ENCODE results near the gene WDTC1. TPM values are rescaled to one million over a fixed set of nuclear protein-coding genes. Genes with fewer than 3 reads are reported as not detected.

The WDTC1 gene
- total and polyA plus RNA-seq, 2 of the 13 experiments (the other 11 are each of a cell fraction or from before 2014, with no cell fraction given): 5.5 TPM

DNA sequence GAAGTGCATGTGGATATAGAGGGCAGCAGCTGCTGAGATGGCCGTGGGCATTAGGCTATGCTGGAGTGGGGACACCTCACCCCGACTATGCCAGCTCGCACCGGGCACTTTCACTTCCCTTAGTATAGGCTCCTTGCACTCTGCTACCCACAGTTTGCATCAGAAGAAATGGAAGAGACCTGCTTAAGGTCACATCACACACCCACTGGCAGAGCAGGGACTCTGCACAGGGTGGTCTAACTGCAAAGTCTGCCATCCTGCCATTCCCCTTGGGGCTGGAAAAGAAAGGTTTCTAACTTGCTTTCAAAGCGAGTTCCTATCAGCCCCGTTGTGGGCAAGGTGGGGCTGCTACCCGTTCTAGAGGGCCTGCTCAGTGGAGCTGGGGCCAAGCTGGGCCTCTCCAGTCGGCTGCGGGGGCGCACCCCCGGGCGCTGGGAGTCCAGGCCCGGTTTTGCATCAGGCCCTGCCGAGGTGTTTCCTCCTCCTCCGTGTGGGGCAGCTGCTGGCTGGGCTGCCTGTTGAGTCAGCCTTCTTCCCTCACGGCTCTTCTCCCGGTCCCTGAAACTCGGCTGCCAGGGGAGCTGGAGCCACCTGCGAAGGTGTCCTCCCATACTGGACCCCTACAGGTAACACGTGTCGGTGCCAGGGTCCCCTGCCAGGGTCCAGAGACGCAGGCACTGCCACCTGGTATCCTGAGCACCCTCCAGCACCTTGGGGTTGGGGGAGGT lies 107.3 kb downstream of the WDTC1 start, which contains the start of gene SYTL1 (continued):
- TF ChIP-seq NCOA5 (CRISPR knock-in tag; IDR thresholded peaks at IDR 0.05) (no peak), MED1 (CRISPR knock-in tag; IDR thresholded peaks at IDR 0.05) (peak; percentile 45), HMG20B (CRISPR knock-in tag; conservative IDR thresholded peaks at IDR 0.05) (no peak), HNRNPK (IDR thresholded peaks at IDR 0.05; ENCODE audit: low read depth, low read length, poor library complexity, severe bottlenecking) (no peak)
- TF ChIP-seq, protein P1, sequence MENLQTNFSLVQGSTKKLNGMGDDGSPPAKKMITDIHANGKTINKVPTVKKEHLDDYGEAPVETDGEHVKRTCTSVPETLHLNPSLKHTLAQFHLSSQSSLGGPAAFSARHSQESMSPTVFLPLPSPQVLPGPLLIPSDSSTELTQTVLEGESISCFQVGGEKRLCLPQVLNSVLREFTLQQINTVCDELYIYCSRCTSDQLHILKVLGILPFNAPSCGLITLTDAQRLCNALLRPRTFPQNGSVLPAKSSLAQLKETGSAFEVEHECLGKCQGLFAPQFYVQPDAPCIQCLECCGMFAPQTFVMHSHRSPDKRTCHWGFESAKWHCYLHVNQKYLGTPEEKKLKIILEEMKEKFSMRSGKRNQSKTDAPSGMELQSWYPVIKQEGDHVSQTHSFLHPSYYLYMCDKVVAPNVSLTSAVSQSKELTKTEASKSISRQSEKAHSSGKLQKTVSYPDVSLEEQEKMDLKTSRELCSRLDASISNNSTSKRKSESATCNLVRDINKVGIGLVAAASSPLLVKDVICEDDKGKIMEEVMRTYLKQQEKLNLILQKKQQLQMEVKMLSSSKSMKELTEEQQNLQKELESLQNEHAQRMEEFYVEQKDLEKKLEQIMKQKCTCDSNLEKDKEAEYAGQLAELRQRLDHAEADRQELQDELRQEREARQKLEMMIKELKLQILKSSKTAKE (CRISPR knock-in tag; IDR thresholded peaks at IDR 0.05; ENCODE audit: borderline replicate concordance): no peak
- TF ChIP-seq, protein P2, sequence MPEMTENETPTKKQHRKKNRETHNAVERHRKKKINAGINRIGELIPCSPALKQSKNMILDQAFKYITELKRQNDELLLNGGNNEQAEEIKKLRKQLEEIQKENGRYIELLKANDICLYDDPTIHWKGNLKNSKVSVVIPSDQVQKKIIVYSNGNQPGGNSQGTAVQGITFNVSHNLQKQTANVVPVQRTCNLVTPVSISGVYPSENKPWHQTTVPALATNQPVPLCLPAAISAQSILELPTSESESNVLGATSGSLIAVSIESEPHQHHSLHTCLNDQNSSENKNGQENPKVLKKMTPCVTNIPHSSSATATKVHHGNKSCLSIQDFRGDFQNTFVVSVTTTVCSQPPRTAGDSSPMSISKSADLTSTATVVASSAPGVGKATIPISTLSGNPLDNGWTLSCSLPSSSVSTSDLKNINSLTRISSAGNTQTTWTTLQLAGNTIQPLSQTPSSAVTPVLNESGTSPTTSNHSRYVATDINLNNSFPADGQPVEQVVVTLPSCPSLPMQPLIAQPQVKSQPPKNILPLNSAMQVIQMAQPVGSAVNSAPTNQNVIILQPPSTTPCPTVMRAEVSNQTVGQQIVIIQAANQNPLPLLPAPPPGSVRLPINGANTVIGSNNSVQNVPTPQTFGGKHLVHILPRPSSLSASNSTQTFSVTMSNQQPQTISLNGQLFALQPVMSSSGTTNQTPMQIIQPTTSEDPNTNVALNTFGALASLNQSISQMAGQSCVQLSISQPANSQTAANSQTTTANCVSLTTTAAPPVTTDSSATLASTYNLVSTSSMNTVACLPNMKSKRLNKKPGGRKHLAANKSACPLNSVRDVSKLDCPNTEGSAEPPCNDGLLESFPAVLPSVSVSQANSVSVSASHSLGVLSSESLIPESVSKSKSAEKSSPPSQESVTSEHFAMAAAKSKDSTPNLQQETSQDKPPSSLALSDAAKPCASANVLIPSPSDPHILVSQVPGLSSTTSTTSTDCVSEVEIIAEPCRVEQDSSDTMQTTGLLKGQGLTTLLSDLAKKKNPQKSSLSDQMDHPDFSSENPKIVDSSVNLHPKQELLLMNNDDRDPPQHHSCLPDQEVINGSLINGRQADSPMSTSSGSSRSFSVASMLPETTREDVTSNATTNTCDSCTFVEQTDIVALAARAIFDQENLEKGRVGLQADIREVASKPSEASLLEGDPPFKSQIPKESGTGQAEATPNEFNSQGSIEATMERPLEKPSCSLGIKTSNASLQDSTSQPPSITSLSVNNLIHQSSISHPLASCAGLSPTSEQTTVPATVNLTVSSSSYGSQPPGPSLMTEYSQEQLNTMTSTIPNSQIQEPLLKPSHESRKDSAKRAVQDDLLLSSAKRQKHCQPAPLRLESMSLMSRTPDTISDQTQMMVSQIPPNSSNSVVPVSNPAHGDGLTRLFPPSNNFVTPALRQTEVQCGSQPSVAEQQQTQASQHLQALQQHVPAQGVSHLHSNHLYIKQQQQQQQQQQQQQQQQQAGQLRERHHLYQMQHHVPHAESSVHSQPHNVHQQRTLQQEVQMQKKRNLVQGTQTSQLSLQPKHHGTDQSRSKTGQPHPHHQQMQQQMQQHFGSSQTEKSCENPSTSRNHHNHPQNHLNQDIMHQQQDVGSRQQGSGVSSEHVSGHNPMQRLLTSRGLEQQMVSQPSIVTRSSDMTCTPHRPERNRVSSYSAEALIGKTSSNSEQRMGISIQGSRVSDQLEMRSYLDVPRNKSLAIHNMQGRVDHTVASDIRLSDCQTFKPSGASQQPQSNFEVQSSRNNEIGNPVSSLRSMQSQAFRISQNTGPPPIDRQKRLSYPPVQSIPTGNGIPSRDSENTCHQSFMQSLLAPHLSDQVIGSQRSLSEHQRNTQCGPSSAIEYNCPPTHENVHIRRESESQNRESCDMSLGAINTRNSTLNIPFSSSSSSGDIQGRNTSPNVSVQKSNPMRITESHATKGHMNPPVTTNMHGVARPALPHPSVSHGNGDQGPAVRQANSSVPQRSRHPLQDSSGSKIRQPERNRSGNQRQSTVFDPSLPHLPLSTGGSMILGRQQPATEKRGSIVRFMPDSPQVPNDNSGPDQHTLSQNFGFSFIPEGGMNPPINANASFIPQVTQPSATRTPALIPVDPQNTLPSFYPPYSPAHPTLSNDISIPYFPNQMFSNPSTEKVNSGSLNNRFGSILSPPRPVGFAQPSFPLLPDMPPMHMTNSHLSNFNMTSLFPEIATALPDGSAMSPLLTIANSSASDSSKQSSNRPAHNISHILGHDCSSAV (CRISPR knock-in tag; IDR thresholded peaks at IDR 0.05; ENCODE audit: borderline replicate concordance): no peak
- TF ChIP-seq, protein P3, sequence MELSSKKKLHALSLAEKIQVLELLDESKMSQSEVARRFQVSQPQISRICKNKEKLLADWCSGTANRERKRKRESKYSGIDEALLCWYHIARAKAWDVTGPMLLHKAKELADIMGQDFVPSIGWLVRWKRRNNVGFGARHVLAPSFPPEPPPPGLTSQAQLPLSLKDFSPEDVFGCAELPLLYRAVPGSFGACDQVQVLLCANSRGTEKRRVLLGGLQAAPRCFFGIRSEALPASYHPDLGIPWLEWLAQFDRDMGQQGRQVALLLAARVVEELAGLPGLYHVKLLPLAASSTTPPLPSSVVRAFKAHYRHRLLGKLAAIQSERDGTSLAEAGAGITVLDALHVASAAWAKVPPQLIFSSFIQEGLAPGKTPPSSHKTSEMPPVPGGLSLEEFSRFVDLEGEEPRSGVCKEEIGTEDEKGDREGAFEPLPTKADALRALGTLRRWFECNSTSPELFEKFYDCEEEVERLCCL (CRISPR knock-in tag; IDR thresholded peaks at IDR 0.05; ENCODE audit: borderline replicate concordance): no peak; the same call in 1 of the 2 replicates
- TF ChIP-seq, protein P4, sequence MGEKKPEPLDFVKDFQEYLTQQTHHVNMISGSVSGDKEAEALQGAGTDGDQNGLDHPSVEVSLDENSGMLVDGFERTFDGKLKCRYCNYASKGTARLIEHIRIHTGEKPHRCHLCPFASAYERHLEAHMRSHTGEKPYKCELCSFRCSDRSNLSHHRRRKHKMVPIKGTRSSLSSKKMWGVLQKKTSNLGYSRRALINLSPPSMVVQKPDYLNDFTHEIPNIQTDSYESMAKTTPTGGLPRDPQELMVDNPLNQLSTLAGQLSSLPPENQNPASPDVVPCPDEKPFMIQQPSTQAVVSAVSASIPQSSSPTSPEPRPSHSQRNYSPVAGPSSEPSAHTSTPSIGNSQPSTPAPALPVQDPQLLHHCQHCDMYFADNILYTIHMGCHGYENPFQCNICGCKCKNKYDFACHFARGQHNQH (CRISPR knock-in tag; IDR thresholded peaks at IDR 0.05): no peak
- TF ChIP-seq, protein P5, sequence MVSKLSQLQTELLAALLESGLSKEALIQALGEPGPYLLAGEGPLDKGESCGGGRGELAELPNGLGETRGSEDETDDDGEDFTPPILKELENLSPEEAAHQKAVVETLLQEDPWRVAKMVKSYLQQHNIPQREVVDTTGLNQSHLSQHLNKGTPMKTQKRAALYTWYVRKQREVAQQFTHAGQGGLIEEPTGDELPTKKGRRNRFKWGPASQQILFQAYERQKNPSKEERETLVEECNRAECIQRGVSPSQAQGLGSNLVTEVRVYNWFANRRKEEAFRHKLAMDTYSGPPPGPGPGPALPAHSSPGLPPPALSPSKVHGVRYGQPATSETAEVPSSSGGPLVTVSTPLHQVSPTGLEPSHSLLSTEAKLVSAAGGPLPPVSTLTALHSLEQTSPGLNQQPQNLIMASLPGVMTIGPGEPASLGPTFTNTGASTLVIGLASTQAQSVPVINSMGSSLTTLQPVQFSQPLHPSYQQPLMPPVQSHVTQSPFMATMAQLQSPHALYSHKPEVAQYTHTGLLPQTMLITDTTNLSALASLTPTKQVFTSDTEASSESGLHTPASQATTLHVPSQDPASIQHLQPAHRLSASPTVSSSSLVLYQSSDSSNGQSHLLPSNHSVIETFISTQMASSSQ (IDR thresholded peaks at IDR 0.05; ENCODE audit: low read depth): no peak
- TF ChIP-seq, protein P5 (CRISPR knock-in tag; IDR thresholded peaks at IDR 0.05; ENCODE audit: borderline replicate concordance): no peak
